Measurements from ENCODE around the gene N4BP2L2. TPM values are rescaled to one million over a fixed set of nuclear protein-coding genes. Genes with fewer than 3 reads are reported as not detected.

The N4BP2L2 gene
- total and polyA plus RNA-seq, 9 of the 15 experiments (the other 6 are each of a cell fraction or from before 2014, with no cell fraction given) = 33.9 to 76.4 (median 48.7) TPM

GRCh38 chr13:32586080-32586900 is 47.7 kb upstream of the N4BP2L2 start, which contains the start of gene PDS5B (continued):
- TF ChIP-seq, protein P1, sequence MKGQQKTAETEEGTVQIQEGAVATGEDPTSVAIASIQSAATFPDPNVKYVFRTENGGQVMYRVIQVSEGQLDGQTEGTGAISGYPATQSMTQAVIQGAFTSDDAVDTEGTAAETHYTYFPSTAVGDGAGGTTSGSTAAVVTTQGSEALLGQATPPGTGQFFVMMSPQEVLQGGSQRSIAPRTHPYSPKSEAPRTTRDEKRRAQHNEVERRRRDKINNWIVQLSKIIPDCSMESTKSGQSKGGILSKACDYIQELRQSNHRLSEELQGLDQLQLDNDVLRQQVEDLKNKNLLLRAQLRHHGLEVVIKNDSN (CRISPR knock-in tag; IDR thresholded peaks at IDR 0.05) = no peak
- TF ChIP-seq SMAD1 (IDR thresholded peaks at IDR 0.05; ENCODE audit: low read depth, low read length, partially characterized antibody) (peak; percentile 26), MCM7 (IDR thresholded peaks at IDR 0.05) (no peak), TAL1 (IDR thresholded peaks at IDR 0.05) (no peak), STAG1 (CRISPR knock-in tag; IDR thresholded peaks at IDR 0.05; ENCODE audit: borderline replicate concordance) (peak; percentile 53; the same call in 1 of the 2 replicates), NFRKB (IDR thresholded peaks at IDR 0.05; ENCODE audit: low read depth) (0 out of 2 replicates have a peak, but pooled peaks have one; percentile 34), MNT (conservative IDR thresholded peaks at IDR 0.05) (peak in 1 of 2 experiments; percentile 38; a peak in 1 of 4 replicates), PKNOX1 (IDR thresholded peaks at IDR 0.05) (peak; percentile 25; the same call in 1 of the 2 replicates), FOXP1 (CRISPR knock-in tag; IDR thresholded peaks at IDR 0.05) (no peak), ESRRA (IDR thresholded peaks at IDR 0.05; ENCODE audit: borderline replicate concordance, low read depth) (peak; percentile 46; the same call in 1 of the 2 replicates), MAZ (CRISPR knock-in tag; conservative IDR thresholded peaks at IDR 0.05 in 1 of 2, IDR thresholded peaks at IDR 0.05 in 1 of 2) (peak; percentile 75 to 91), WHSC1 (IDR thresholded peaks at IDR 0.05; ENCODE audit: low read length) (no peak), HDGF (IDR thresholded peaks at IDR 0.05) (no peak)
- TF ChIP-seq, protein P2, sequence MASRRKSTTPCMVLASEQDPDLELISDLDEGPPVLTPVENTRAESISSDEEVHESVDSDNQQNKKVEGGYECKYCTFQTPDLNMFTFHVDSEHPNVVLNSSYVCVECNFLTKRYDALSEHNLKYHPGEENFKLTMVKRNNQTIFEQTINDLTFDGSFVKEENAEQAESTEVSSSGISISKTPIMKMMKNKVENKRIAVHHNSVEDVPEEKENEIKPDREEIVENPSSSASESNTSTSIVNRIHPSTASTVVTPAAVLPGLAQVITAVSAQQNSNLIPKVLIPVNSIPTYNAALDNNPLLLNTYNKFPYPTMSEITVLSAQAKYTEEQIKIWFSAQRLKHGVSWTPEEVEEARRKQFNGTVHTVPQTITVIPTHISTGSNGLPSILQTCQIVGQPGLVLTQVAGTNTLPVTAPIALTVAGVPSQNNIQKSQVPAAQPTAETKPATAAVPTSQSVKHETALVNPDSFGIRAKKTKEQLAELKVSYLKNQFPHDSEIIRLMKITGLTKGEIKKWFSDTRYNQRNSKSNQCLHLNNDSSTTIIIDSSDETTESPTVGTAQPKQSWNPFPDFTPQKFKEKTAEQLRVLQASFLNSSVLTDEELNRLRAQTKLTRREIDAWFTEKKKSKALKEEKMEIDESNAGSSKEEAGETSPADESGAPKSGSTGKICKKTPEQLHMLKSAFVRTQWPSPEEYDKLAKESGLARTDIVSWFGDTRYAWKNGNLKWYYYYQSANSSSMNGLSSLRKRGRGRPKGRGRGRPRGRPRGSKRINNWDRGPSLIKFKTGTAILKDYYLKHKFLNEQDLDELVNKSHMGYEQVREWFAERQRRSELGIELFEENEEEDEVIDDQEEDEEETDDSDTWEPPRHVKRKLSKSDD (conservative IDR thresholded peaks at IDR 0.05; ENCODE audit: low read length) = no peak
- TF ChIP-seq, protein P3, sequence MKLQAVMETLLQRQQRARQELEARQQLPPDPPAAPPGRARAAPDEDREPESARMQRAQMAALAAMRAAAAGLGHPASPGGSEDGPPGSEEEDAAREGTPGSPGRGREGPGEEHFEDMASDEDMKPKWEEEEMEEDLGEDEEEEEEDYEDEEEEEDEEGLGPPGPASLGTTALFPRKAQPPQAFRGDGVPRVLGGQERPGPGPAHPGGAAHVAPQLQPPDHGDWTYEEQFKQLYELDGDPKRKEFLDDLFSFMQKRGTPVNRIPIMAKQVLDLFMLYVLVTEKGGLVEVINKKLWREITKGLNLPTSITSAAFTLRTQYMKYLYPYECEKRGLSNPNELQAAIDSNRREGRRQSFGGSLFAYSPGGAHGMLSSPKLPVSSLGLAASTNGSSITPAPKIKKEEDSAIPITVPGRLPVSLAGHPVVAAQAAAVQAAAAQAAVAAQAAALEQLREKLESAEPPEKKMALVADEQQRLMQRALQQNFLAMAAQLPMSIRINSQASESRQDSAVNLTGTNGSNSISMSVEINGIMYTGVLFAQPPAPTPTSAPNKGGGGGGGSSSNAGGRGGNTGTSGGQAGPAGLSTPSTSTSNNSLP (IDR thresholded peaks at IDR 0.05; ENCODE audit: borderline replicate concordance, low read depth, low read length) = no peak
